Right atrium auricular region (tissue), 2 donors: Measurements from ENCODE around the gene FAU. TPM values are rescaled to one million over a fixed set of nuclear protein-coding genes. Genes with fewer than 3 reads are reported as not detected.

Experiments used
- DNase-seq: peaks from one replicate; pipeline ENCODE4 v3.0.0-alpha.2; 2019; ENCODE audit warnings: low spot score
- H3K27ac ChIP-seq, 2 donors: fragments of 200-600 bp; sonication (generic); 1 replicate in 1 of 2; 2 replicates in 1 of 2; pipeline ENCODE4 v1.5.1; 2016 to 2019
- H3K27me3 ChIP-seq, 2 donors: fragments of 200-600 bp; sonication (generic); one replicate each; pipeline versions ENCODE4 v1.5.1 to v1.6.0; 2017 to 2019
- H3K36me3 ChIP-seq: fragments of 200-600 bp; sonication (generic); one replicate; pipeline ENCODE4 v1.5.1; 2016
- H3K4me1 ChIP-seq, 2 donors: fragments of 200-600 bp; sonication (generic); one replicate each; pipeline versions ENCODE4 v1.5.1 to v1.6.0; 2017 to 2019
- H3K4me3 ChIP-seq, 2 donors: fragments of 200-600 bp; sonication (generic); 1 replicate in 1 of 2; 2 replicates in 1 of 2; pipeline ENCODE4 v1.5.1; 2017 to 2019; ENCODE audit warnings: mild to moderate bottlenecking in 1 of 2, moderate library complexity in 1 of 2
- H3K9me3 ChIP-seq, 2 donors: fragments of 200-600 bp; sonication (generic); one replicate each; pipeline ENCODE4 v1.5.1; 2019
- CTCF ChIP-seq, 2 donors: fragments of 200-600 bp; sonication (generic); IDR thresholded peaks; one replicate each; pipeline ENCODE4 v1.5.1; 2019; ENCODE audit warnings: antibody characterized with exemption in 2 of 2
- total RNA-seq, 2 donors: library from RNA; depleted of rRNA; stranded (reverse); fragments of >200 nt; gene quantifications; one replicate each; pipeline ENCODE4 v1.1.0, GENCODE V29; 2016

The FAU gene
- total RNA-seq, 2 donors from 2014 or later: 361 to 585 TPM

GRCh38 chr11:65134952-65135632, 13.2 kb upstream of the FAU start:
- H3K27ac ChIP-seq: peak overlapping the region; percentile 97
- H3K4me3 ChIP-seq: peak overlapping the region; percentile 99 to 100
- no peaks in the 10 kb centered on the region for H3K27me3 ChIP-seq
- H3K4me1 ChIP-seq: peaks cover 0 to 35% of the 10 kb centered on the region in 2 donors
- no peak for TF ChIP-seq CTCF (IDR thresholded peaks at IDR 0.05)
- H3K9me3 ChIP-seq: no peaks in the 10 kb centered on the region
- peak; percentile 94 for DNase-seq
- H3K36me3 ChIP-seq: peaks cover 28% of the 10 kb centered on the region

GRCh38 chr11:65134240-65134951, 12.5 kb upstream of the FAU start, which contains the start of gene SYVN1:
Gene SYVN1, minus strand, starts transcription at chr11:65134519. Its CDS starts 918 bp downstream, at chr11:65133601.
- peaks cover 35% of the 10 kb centered on the region for H3K36me3 ChIP-seq
- no peak for TF ChIP-seq CTCF (IDR thresholded peaks at IDR 0.05)
- H3K27ac ChIP-seq: peak within 1 kb of the TSS; percentile 97
- H3K4me3 ChIP-seq: peak within 1 kb of the TSS; percentile 99 to 100
- peak; percentile 94 for DNase-seq
- H3K4me1 ChIP-seq: peaks cover 0 to 35% of the 10 kb centered on the region in 2 donors
- no peaks in the 10 kb centered on the region for H3K9me3 ChIP-seq
- H3K27me3 ChIP-seq: no peaks in the 10 kb centered on the region

GRCh38 chr11:65133724-65134123, 11.8 kb upstream of the FAU start:
- DNase-seq: no peak
- H3K9me3 ChIP-seq: no peaks in the 10 kb centered on the region
- H3K36me3 ChIP-seq: peaks cover 42% of the 10 kb centered on the region
- H3K27me3 ChIP-seq: no peaks in the 10 kb centered on the region
- peak overlapping the region; percentile 97 for H3K27ac ChIP-seq
- H3K4me1 ChIP-seq: peaks cover 0 to 35% of the 10 kb centered on the region in 2 donors
- TF ChIP-seq CTCF (IDR thresholded peaks at IDR 0.05): no peak
- H3K4me3 ChIP-seq: peak overlapping the region; percentile 99 to 100

- no peak for DNase-seq
- H3K36me3 ChIP-seq: peaks cover 47% of the 10 kb centered on the region
Observed at GRCh38 chr11:65132988-65133700, 11.2 kb upstream of the FAU start.

More at GRCh38 chr11:65132988-65133700, 11.2 kb upstream of the FAU start:
- no peaks in the 10 kb centered on the region for H3K27me3 ChIP-seq
- H3K9me3 ChIP-seq: no peaks in the 10 kb centered on the region
- H3K27ac ChIP-seq: peak overlapping the region; percentile 97
- H3K4me1 ChIP-seq: peaks cover 0 to 35% of the 10 kb centered on the region in 2 donors
- H3K4me3 ChIP-seq: peak overlapping the region; percentile 99 to 100
- TF ChIP-seq CTCF (IDR thresholded peaks at IDR 0.05): no peak
